Duodenal mucosa (tissue), 2 donors: Measurements from ENCODE around the gene MYO1A.
A peak's percentile ranks its signal among the peaks of the same experiment; 100 is the strongest.

Experiments
- H3K27ac ChIP-seq: one replicate; pipeline ENCODE4 v1.7.0; 2013; ENCODE audit warnings: low read depth, low read length
- H3K27me3 ChIP-seq, 2 donors: one replicate each; pipeline ENCODE4 v1.7.0; 2013; ENCODE audit warnings: low read length in 2 of 2, control low read depth in 1 of 2; ENCODE audit not compliant: insufficient read depth in 2 of 2, control insufficient read depth in 1 of 2
- H3K36me3 ChIP-seq, 2 donors: one replicate each; pipeline ENCODE4 v1.7.0; 2013; ENCODE audit warnings: low read length in 2 of 2, control low read depth in 1 of 2; ENCODE audit not compliant: insufficient read depth in 2 of 2, control insufficient read depth in 1 of 2
- H3K4me1 ChIP-seq, 2 donors: one replicate each; pipeline ENCODE4 v1.7.0; 2013; ENCODE audit warnings: low read length in 2 of 2, control low read depth in 1 of 2; ENCODE audit not compliant: insufficient read depth in 2 of 2, control insufficient read depth in 1 of 2
- H3K4me3 ChIP-seq, 2 donors: one replicate each; pipeline ENCODE4 v1.7.0; 2013; ENCODE audit warnings: low read length in 2 of 2, low read depth in 1 of 2
- H3K9ac ChIP-seq, 2 donors: one replicate each; pipeline ENCODE4 v1.7.0; 2013; ENCODE audit warnings: low read length in 2 of 2, low read depth in 1 of 2
- H3K9me3 ChIP-seq, 2 donors: one replicate each; pipeline ENCODE4 v1.7.0; 2013; ENCODE audit warnings: low read length in 2 of 2, control low read depth in 1 of 2; ENCODE audit not compliant: control insufficient read depth in 1 of 2

MYO1A gene

GRCh38 chr12:57049890-57050289 is at the start of gene MYO1A:
Gene MYO1A (minus strand): TSS chr12:57050129. CDS start chr12:57048323, 1,806 bp downstream.
- no peaks in the 10 kb centered on the region for H3K9me3 ChIP-seq
- H3K27ac ChIP-seq: peak within 1 kb of the TSS; percentile 28
- H3K36me3 ChIP-seq: peaks cover 16 to 28% of the 10 kb centered on the region in 2 donors
- no peaks in the 10 kb centered on the region for H3K27me3 ChIP-seq
- H3K4me1 ChIP-seq: peaks cover 24 to 32% of the 10 kb centered on the region in 2 donors
- H3K4me3 ChIP-seq: peak within 1 kb of the TSS; percentile 88 to 93
- peak within 1 kb of the TSS; percentile 73 to 74 for H3K9ac ChIP-seq

GRCh38 chr12:57099047-57099714 is 49.3 kb upstream of the MYO1A start:
- no peaks in the 10 kb centered on the region for H3K27me3 ChIP-seq
- H3K9me3 ChIP-seq: no peaks in the 10 kb centered on the region
- H3K36me3 ChIP-seq: peaks cover 42 to 61% of the 10 kb centered on the region in 2 donors
- peaks cover 17% of the 10 kb centered on the region in 2 donors for H3K4me1 ChIP-seq
- H3K9ac ChIP-seq: no peak overlapping the region
- H3K4me3 ChIP-seq: no peak overlapping the region
- H3K27ac ChIP-seq: no peak overlapping the region

DNA sequence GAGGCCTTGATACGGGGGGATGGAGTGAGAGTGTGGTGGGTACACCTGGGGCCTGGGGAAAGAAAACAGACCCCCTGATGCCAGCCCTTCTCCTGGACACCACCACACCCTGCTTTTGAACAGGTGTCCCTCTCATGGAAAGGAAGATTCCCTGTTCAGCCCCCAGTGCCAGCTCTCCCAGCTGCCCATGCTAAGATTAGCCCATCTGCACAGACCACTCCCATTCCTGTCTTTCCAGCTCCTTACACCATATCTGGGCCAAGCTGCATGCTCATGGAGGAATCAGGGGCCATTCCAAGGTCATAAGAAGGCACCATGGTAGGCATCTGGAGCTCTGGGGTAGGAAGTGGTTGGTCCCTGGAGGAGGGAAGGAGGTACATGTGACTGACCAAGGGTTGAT is 48.6 kb upstream of the MYO1A start:
- H3K4me1 ChIP-seq: peaks cover 20% of the 10 kb centered on the region in 2 donors
- no peaks in the 10 kb centered on the region for H3K9me3 ChIP-seq
- no peaks in the 10 kb centered on the region for H3K27me3 ChIP-seq
- peaks cover 38 to 57% of the 10 kb centered on the region in 2 donors for H3K36me3 ChIP-seq
- no peak overlapping the region for H3K27ac ChIP-seq
- no peak overlapping the region for H3K4me3 ChIP-seq
- H3K9ac ChIP-seq: no peak overlapping the region

- Histone ChIP-seq H3K4me3 (no peak overlapping the region), H3K27ac (no peak overlapping the region), H3K27me3 (no peaks in the 10 kb centered on the region), H3K4me1 (peaks cover 20 to 22% of the 10 kb centered on the region in 2 donors), H3K9me3 (no peaks in the 10 kb centered on the region), H3K36me3 (peaks cover 38 to 62% of the 10 kb centered on the region in 2 donors), H3K9ac (no peak overlapping the region)
These were observed 47.6 kb upstream of the MYO1A start for GRCh38 chr12:57097554-57097835.

- Histone ChIP-seq H3K9ac (no peak overlapping the region), H3K9me3 (no peaks in the 10 kb centered on the region), H3K27me3 (no peaks in the 10 kb centered on the region), H3K36me3 (peaks cover 38 to 65% of the 10 kb centered on the region in 2 donors), H3K27ac (no peak overlapping the region), H3K4me3 (no peak overlapping the region), H3K4me1 (peaks cover 15 to 16% of the 10 kb centered on the region in 2 donors)
These were observed 47.0 kb upstream of the MYO1A start for GRCh38 chr12:57096748-57097553.

DNA sequence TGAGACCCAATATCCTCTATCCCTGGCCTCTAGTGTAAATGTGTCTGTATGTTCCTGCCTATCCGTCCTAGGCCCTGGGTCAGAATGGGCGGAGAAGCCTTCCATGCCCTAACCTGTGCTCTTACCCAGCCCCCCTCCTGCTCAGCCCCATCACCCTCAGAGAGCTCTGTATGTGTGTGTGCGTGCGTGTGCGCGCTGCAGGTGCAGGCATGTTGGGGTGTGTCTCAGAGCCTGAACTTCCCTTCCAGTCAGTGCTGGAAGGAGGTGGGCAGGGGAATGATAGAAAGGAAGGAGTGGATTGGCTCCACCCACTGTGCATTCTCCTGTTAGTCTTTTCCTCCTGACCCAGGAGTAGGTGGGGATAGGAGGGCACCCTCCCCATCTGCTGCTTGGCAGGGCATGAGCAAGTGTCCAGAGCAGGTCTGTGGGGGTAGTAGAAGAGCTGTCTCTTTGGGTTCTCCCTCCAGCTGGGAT is 46.2 kb upstream of the MYO1A start:
- H3K27ac ChIP-seq: no peak overlapping the region
- H3K9ac ChIP-seq: no peak overlapping the region
- no peaks in the 10 kb centered on the region for H3K27me3 ChIP-seq
- peaks cover 38 to 65% of the 10 kb centered on the region in 2 donors for H3K36me3 ChIP-seq
- H3K9me3 ChIP-seq: no peaks in the 10 kb centered on the region
- no peak overlapping the region for H3K4me3 ChIP-seq
- peaks cover 16 to 20% of the 10 kb centered on the region in 2 donors for H3K4me1 ChIP-seq

- peaks cover 38 to 68% of the 10 kb centered on the region in 2 donors for H3K36me3 ChIP-seq
- H3K4me1 ChIP-seq: peaks cover 23 to 27% of the 10 kb centered on the region in 2 donors
- H3K9me3 ChIP-seq: no peaks in the 10 kb centered on the region
- no peak overlapping the region for H3K27ac ChIP-seq
- no peak overlapping the region for H3K4me3 ChIP-seq
- H3K9ac ChIP-seq: no peak overlapping the region
- no peaks in the 10 kb centered on the region for H3K27me3 ChIP-seq
These were observed 45.5 kb upstream of the MYO1A start for GRCh38 chr12:57095440-57095839.

GRCh38 chr12:57094208-57095160 is 44.6 kb upstream of the MYO1A start:
- H3K27me3 ChIP-seq: no peaks in the 10 kb centered on the region
- H3K36me3 ChIP-seq: peaks cover 30 to 61% of the 10 kb centered on the region in 2 donors
- H3K27ac ChIP-seq: peak overlapping the region; percentile 54
- no peak overlapping the region for H3K4me3 ChIP-seq
- H3K9ac ChIP-seq: peak overlapping the region in 1 of 2 donors; percentile 32
- H3K4me1 ChIP-seq: peaks cover 23 to 35% of the 10 kb centered on the region in 2 donors
- H3K9me3 ChIP-seq: no peaks in the 10 kb centered on the region

- no peaks in the 10 kb centered on the region for H3K9me3 ChIP-seq
- H3K27ac ChIP-seq: no peak overlapping the region
- peaks cover 23 to 37% of the 10 kb centered on the region in 2 donors for H3K4me1 ChIP-seq
- no peak overlapping the region for H3K9ac ChIP-seq
- no peaks in the 10 kb centered on the region for H3K27me3 ChIP-seq
- peak overlapping the region in 1 of 2 donors; percentile 5 for H3K4me3 ChIP-seq
- peaks cover 24 to 53% of the 10 kb centered on the region in 2 donors for H3K36me3 ChIP-seq
These were observed 43.7 kb upstream of the MYO1A start for GRCh38 chr12:57093415-57094207.
